GM18867 (cell line): Measurements from ENCODE around the gene LZTFL1.

Experiments
- ATAC-seq: cut with Tn5 transposase; IDR thresholded peaks from one replicate; pipeline ENCODE4 v1.9.1; 2021; ENCODE audit warnings: mild to moderate bottlenecking, moderate library complexity; ENCODE audit not compliant: unreplicated experiment

Gene LZTFL1

GRCh38 chr3:45787551-45787950 is 54.4 kb downstream of the LZTFL1 start:
- no peak for ATAC-seq

DNA sequence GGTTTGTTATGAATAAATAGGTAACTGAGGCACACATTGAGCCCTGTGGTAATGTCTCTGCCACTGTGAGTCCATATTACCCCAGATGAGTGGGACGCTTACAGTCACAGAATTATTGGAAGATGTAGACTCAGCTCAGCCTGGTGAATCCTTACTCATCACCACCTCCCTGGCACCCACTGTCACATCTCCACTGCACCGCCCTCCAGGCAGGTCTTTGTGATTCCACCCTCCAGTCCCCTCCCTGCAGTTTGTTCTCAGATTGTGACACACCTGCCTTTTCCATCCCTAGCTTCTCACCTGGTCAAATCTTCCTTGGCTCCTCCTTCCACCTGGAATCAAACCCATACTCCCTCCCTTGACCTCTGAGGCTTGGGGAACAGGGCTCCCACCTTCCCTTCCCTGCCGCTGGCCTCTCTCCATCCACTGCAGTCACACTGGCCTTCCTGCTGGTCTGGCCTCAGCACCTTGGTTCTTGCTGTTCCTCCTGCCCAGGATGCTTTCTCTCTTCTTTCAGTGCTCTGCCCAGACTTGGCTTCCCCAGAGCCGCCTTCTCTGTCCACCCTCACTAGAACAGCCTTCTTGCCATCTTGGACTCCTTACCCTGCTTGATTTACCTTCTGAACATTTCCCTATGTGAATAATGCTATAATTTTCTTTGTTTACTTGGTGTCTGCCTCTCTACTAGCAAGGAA is 55.0 kb downstream of the LZTFL1 start:
- ATAC-seq = no peak

DNA sequence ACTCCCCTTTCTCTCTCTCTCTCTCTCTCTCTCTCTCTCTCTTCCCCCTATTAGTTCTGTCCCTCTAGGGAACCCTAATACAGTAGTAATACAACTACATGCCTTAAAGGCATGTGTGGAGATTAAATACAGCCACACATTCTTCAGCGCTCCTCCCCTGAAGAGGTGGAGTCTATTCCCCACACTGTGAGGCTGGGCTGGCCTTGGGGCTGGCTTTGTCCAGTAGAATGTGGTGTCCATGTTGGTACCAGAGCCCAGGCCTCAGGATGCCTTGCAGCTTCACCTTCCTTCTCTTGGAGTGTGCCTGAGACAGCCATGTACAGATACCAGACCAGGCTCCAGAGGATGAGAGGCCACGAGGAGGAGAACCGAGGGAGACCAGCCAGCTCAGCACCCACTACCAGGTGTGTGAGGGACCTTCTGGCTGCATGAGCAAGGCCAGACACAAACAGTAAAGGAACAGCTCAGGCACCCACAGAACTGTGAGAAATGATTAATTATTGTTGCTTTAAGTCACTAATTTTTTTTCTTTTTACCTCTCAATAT is 56.2 kb downstream of the LZTFL1 start:
- ATAC-seq = no peak

- no peak for ATAC-seq
Observed at GRCh38 chr3:45783667-45784066, 58.3 kb downstream of the LZTFL1 start.

DNA sequence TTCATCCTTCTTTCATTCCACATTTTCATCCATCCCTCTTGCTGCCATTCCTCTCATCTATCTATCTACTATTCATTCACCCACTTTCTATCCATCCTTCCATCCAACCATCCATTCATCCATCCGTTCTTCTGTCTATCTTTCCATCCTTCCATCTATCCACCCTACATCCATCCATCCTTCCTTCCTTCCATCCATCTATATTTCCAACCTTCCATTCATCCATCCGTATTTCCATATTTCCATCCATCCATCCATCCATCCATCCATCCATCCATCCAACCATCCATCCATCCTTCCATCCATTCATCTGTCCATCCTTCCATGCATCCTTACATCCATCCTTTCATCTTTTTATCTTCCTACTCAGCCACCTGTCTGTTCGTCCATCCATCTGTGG is 59.5 kb downstream of the LZTFL1 start:
- ATAC-seq = no peak

- ATAC-seq = no peak
Observed at GRCh38 chr3:45781841-45782240, 60.1 kb downstream of the LZTFL1 start.

DNA sequence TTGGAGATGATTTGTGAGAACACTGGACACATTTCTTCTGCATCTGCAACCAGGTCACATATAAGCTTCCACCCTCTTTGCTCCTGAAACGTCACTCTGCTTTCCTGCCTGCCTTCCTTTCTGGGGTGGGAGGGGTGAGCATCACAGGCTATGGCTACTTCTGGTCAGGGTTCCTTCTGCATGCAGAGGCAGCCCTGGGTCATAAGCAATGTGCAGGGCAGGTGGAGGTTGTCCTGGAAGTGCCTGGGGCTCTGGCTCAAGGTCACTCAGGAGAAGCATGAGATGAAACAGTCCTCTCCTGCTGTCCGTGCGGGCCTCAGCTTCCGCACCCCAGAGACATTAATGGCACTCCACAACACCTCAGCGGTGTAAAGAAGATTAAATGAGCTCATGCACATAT is 60.6 kb downstream of the LZTFL1 start:
- no peak for ATAC-seq

DNA sequence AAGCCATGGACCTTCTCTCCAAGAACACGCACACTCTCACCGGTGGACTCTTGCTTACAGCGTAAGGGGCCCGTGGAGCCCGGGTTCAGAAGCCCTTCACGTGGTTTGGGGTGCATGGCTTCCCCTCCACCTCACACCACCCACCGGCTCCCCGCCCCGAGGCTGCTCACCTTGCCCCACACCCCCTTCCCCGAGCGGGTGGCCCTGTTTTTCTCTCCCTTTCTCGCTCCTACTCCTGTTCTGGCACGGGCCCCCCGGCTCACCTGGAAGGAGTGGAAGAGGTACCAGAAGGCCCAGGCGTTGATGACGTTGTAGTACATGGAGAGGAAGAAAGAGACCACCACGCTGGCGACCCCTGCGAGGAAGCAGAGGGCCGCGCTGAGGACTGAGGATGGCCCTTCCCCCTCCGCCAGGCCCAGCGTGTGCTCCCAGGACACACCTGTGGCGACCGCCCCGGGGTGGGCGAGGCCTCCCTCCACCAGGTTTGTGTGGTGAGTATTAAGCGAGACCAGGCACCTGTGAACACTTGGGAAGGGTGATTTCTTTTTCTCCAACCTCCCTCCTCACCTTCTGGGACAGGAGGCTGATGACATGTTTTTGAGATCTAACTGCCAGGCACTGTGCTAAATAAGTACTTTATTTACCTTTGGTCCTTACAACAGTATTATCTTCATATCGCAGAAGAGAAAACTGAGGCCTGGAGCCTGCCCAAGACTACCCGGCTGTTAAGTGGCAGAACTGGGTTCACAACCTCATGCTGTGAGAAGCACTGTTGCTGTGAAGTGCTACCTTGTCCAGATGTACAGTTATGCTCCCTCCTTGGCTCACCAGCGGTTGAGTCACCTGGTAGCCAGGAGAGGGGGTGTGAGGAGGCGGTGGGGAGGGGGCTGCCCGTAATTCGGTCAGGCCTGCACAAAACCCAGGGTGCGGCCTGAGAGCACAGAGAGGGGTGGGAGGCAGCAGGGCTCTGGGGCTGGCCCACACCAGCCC is 61.9 kb downstream of the LZTFL1 start:
- ATAC-seq = no peak

DNA sequence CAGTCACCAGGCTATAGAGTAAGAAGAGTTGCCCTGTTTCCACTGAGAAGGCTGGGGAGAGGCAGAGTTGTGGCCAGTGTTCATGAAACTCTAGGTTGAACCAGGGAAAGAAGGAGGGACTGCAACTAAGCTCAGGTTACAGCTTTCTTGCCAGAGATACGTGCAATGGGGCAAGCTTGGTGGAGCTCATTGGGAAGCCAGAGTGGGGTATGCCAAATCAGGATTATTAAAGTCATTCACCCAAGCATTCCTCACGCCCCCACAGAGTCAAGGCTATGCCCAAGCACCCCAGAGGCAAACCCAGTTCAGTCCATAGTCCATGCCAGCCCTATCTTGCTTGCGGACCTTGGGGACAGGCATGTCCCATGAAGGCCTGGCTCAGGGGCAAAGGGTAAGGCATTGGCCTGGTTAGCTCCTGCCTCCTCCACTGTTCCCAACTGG is 63.1 kb downstream of the LZTFL1 start:
- ATAC-seq = no peak

- no peak for ATAC-seq
Observed at GRCh38 chr3:45777746-45778386, 64.1 kb downstream of the LZTFL1 start.

DNA sequence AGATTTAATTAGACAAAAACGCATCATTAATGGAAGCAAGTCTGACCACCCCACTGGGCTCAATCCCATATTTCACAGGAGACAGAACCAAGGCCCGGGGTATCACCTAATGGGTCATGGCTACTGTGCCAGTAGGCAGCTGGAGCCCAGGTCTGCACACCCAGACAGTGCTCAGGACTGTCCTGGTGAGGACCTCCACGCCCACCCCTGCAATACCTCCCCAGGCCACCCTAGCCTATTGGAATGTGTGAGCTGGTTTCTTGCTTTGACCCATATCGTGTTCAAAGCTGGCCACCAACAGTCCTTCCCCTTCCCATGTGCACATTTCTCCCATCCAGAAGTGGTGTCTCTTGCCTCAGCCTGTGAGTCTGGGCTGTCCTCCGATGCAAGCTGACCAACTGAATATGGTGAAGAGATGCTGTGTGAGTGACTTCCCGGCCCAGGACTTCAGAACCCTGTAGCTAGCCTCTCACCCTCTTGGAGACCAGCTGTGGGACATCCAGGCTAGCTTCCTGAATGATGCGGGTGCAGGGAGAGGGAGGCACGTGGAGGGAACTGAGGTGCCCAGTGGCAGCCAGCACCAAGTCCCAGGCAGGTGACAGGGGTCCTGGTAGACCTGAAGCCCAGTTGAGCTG is 64.7 kb downstream of the LZTFL1 start:
- no peak for ATAC-seq

DNA sequence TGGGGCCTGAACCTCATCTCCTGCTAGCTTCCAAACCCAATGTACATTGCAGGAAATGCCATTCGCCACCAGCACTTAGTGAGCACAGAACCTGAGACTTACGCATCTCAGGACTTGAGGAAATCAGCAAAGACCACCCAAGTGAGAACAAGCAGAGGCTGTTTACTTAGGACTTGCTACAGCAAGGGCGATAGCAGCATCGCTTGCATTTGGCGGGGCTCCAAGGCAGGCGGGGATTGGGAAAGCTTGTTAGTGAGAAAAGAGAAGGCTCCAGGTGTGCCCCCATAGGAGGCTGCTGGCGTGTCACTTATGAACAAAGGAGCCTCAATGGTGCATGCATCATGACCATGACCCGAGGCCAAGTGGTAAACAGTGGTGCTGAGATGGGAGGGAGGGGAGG is 65.3 kb downstream of the LZTFL1 start:
- ATAC-seq = no peak

- no peak for ATAC-seq
Observed at GRCh38 chr3:45776301-45776595, 65.7 kb downstream of the LZTFL1 start.

- ATAC-seq = no peak
Observed at GRCh38 chr3:45775571-45776300, 66.2 kb downstream of the LZTFL1 start.

GRCh38 chr3:45774581-45775521 is 67.1 kb downstream of the LZTFL1 start:
- no peak for ATAC-seq

DNA sequence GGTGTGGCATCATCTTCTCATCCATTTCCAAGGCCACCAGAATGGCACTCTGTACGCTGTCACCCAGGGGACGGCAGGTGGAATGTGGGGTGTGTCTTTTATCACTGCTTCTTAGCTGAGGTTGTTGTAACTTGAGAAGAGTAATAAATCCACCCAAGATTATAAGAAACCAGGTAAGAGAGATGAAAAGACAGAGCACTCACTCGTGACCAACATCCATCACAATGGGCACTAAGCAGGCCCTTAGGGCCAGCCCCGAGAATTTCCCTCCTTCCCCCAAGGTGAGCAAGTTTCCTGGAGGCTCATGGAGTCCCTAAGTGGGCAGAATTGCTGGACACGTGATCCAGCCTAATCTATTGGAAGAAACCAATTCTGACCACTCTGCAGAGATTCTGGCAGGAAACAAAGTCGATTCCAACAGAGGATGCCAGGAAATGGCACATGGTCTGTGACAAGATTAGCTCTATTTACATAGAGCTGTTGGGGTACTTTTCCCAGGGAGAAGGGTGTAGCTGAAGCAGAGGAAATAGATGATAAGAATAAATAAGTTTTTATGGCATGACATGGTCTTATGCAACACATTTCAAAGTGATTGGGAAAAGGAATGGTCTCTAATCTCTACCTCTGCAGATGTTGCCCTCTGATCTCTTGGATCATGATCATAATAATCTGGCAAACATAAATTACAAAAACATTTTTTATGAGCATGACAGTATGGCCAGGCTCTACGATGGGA is 68.0 kb downstream of the LZTFL1 start:
- ATAC-seq = no peak
